AG04449 (cell line): ENCODE measurements around the gene NIBAN1.

Experiments
- CTCF ChIA-PET: fragments of 350-600 bp; formaldehyde crosslinking; extraction: SDS; loops from one replicate; lab custom pipeline; 2021; ENCODE audit warnings: antibody characterized with exemption; lab: Yijun Ruan, JAX
- POLR2A ChIA-PET: fragments of 400-600, 350-600 bp; formaldehyde crosslinking; extraction: SDS; loops from one replicate; lab custom pipeline; 2020; ENCODE audit warnings: antibody characterized with exemption, inconsistent platforms; lab: Yijun Ruan, JAX
- DNase-seq: peaks from one replicate; pipeline ENCODE4 v3.0.0-alpha.2; 2010; ENCODE audit warnings: low read depth, low spot score
- H3K4me3 ChIP-seq: 2 replicates; pipeline ENCODE4 v1.5.1; 2011; ENCODE audit warnings: low read depth, mild to moderate bottlenecking, control low read depth, low read length
- TF ChIP-seq, protein P1 (sequence below): IDR thresholded peaks from one replicate; pipeline ENCODE4 v1.5.1; 2011; ENCODE audit warnings: mild to moderate bottlenecking, moderate library complexity, low read length, control low read depth, inconsistent platforms; ENCODE audit not compliant: insufficient read depth; ENCODE audit errors: missing control alignments

The NIBAN1 gene

DNA sequence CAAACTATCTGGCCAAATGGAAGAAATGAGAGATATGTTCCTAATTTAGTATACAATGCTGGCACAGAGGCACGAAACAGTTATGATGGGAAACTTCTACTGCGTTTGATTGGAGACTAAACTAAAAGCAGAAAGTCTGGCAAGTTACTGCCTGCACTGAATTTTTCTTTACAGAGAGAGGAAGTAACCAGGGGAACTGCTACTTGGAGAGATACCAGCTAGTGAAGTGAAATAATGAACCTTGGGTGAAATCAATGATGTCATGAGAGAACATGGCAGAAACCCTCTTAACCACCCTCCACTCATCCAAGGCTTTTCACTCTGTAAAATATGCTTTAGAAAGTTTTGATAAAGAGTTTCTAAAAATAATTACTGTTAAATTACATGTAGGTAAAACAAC, 29.3 kb downstream of the NIBAN1 start:
- no peak overlapping the region for H3K4me3 ChIP-seq
- no peak for DNase-seq
- ChIA-PET POLR2A (no interaction called here), CTCF (no interaction called here)
- TF ChIP-seq, protein P1, sequence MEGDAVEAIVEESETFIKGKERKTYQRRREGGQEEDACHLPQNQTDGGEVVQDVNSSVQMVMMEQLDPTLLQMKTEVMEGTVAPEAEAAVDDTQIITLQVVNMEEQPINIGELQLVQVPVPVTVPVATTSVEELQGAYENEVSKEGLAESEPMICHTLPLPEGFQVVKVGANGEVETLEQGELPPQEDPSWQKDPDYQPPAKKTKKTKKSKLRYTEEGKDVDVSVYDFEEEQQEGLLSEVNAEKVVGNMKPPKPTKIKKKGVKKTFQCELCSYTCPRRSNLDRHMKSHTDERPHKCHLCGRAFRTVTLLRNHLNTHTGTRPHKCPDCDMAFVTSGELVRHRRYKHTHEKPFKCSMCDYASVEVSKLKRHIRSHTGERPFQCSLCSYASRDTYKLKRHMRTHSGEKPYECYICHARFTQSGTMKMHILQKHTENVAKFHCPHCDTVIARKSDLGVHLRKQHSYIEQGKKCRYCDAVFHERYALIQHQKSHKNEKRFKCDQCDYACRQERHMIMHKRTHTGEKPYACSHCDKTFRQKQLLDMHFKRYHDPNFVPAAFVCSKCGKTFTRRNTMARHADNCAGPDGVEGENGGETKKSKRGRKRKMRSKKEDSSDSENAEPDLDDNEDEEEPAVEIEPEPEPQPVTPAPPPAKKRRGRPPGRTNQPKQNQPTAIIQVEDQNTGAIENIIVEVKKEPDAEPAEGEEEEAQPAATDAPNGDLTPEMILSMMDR, result no peak

DNA sequence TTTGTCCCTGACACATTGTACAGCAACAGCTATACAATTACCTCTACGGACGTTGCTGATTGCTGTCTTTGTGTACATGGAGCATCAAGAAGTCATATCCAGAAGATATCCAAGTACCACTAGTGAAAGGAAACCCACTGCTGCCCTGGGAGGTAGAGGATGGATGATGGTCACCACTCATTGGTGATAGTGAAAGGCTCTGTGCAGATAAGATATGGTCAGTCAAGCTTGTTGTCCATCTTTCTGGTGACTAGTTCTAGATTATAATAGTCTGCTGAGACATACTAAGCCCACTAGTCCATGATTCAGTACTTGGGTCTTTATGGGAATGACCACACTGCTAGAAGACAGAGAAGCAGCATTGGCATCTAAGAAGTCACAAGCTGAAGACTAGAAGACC, 30.3 kb downstream of the NIBAN1 start:
- no peak for DNase-seq
- ChIA-PET CTCF (interaction anchor here (0.9 to 1.2 kb wide), 2 partner anchors 24 to 38 kb away, joined by 3 to 4 read pairs; no protein-coding TSS in a partner anchor), POLR2A (no interaction called here)
- H3K4me3 ChIP-seq, result no peak overlapping the region
- TF ChIP-seq, protein P1, result no peak

DNA sequence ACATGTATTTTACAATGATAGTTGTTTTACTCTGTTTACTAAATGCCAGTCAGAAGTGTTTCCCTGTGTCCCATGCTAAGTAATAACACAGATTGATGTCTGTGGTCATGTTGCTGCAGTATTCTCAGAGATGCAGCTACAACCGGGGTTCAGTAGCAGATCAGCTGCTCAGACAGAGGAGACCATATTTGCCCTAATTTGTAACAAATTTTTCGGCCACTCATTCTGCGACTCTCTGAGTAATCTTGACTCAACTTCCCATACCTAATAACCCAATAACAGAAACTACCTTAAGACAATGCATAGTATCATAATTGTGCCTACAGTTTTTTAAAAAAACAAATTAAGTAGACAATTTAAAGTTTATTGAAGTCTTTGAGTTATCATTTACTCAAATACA, 32.6 kb downstream of the NIBAN1 start:
- no peak for DNase-seq
- POLR2A ChIA-PET, result no interaction called here
- CTCF ChIA-PET, result no interaction called here
- TF ChIP-seq, protein P1, result no peak
- H3K4me3 ChIP-seq, result no peak overlapping the region

DNA sequence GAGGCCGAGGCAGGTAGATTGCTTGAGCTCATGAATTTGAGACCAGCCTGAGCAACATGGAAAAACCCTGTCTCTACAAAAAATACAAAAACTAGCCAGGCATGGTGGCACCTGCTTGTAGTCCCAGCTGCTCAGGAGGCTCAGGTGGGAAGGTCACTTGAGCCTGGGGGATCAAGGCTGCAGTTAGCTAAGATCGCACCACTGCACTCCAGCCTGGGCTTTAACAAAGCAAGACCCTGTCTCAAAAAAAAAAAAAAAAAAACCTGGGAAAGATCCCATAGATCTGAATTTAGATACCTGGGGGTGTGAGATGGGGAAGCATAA, 32.9 kb downstream of the NIBAN1 start:
- POLR2A ChIA-PET, result no interaction called here
- CTCF ChIA-PET, result no interaction called here
- no peak for DNase-seq
- TF ChIP-seq, protein P1, result no peak
- no peak overlapping the region for H3K4me3 ChIP-seq

DNA sequence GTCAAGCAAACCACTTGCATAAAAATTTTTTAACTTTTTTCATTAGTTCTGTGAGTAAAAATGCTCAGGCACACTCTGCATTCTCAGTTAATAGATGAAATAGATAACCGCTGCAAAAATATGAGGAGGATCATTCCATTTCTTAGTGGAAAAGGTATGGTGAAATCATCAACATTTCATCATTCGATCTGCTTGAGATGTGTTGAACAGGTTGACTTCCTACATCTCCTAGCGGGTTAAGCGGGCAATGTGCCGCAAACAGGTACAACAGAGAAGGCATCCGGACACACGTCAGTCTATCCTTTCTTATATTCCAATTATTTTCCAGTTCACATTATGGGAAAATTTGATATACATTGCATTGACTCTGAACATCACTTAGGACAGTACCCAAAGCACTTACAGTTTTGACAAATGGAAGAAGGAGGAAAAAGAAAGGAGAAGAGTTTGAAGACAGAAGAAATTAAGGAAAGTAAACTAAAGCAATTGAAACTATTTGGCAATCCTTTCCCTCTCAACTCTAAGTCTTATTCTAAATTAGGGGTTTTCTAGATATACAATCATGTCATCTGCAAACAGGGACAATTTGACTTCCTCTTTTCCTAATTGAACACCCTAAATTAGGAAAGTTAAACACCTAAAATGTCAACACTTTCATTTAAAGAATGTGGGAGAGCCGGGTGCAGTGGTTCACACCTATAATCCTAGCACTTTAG, 33.5 kb downstream of the NIBAN1 start:
- CTCF ChIA-PET, result no interaction called here
- no peak overlapping the region for H3K4me3 ChIP-seq
- TF ChIP-seq, protein P1, result no peak
- POLR2A ChIA-PET, result no interaction called here
- DNase-seq, result no peak

DNA sequence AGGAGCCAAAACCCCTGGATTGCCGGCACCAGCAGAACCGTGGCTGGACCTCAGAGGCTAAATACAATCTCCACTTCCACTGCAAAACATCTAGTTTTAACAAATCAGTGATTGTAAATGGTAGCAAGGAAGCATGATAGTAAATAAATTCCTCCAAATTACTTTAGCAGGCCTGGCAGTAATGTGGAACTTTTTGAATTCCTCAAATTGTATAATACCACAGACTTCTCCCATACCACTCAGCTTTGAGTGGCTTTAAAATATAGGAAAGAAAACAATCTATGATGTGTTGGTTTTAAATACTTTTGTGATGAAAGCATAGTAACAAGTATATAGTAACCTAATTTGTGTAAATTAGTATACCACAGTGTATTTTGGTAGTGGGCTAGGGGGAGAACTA, 34.1 kb downstream of the NIBAN1 start:
- ChIA-PET CTCF (no interaction called here), POLR2A (no interaction called here)
- TF ChIP-seq, protein P1, result no peak
- H3K4me3 ChIP-seq, result no peak overlapping the region
- peak; percentile 36 for DNase-seq
